ENCODE results near the gene SLC22A8. TPM values are rescaled to one million over a fixed set of nuclear protein-coding genes. Genes with fewer than 3 reads are reported as not detected.
A peak's percentile ranks its signal among the peaks of the same experiment; 100 is the strongest.

SLC22A8 gene
- total and polyA plus RNA-seq, 2 experiments from 2014 or later, result not detected

- no peak for TF ChIP-seq ZNF462 (CRISPR knock-in tag; IDR thresholded peaks at IDR 0.05)
- TF ChIP-seq STAT1 (IDR thresholded peaks at IDR 0.05; ENCODE audit: unreplicated experiment), result no peak
- TF ChIP-seq, protein P1, sequence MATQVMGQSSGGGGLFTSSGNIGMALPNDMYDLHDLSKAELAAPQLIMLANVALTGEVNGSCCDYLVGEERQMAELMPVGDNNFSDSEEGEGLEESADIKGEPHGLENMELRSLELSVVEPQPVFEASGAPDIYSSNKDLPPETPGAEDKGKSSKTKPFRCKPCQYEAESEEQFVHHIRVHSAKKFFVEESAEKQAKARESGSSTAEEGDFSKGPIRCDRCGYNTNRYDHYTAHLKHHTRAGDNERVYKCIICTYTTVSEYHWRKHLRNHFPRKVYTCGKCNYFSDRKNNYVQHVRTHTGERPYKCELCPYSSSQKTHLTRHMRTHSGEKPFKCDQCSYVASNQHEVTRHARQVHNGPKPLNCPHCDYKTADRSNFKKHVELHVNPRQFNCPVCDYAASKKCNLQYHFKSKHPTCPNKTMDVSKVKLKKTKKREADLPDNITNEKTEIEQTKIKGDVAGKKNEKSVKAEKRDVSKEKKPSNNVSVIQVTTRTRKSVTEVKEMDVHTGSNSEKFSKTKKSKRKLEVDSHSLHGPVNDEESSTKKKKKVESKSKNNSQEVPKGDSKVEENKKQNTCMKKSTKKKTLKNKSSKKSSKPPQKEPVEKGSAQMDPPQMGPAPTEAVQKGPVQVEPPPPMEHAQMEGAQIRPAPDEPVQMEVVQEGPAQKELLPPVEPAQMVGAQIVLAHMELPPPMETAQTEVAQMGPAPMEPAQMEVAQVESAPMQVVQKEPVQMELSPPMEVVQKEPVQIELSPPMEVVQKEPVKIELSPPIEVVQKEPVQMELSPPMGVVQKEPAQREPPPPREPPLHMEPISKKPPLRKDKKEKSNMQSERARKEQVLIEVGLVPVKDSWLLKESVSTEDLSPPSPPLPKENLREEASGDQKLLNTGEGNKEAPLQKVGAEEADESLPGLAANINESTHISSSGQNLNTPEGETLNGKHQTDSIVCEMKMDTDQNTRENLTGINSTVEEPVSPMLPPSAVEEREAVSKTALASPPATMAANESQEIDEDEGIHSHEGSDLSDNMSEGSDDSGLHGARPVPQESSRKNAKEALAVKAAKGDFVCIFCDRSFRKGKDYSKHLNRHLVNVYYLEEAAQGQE (IDR thresholded peaks at IDR 0.05; ENCODE audit: unreplicated experiment), result no peak
- no peak for TF ChIP-seq ZNF114 (CRISPR knock-in tag; IDR thresholded peaks at IDR 0.05)
These were observed 58.5 kb downstream of the SLC22A8 start (continued) for GRCh38 chr11:62957147-62957546.

DNA sequence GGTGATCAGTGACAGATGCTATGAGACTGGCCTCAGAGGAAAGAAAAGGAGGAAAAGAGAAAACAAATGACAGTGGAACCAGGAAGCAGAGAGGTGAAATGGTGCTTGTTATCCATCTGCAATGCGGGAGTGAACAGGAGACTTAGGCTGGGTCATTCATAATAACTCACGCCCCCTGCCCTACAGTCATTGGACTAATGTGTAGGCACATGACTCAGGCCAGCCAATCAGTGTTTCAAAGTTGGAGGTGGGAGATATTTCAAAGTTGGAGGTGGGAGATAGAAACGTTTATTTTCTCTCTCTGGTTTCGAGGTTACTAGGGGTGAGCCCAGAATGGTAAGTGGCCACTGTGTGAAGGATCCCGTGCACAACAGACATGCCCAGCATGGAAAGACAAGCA is 61.2 kb downstream of the SLC22A8 start:
- H3K27ac Mint-ChIP-seq, result no peak overlapping the region
- ATAC-seq, result no peak; the same call in 2 of the 3 replicates
- peak overlapping the region; percentile 78; the same call in 1 of the 2 replicates for H2AFZ ChIP-seq
- TF ChIP-seq ETS1 (IDR thresholded peaks at IDR 0.05) (no peak), ZNF114 (CRISPR knock-in tag; IDR thresholded peaks at IDR 0.05) (no peak), POLR2AphosphoS5 (IDR thresholded peaks at IDR 0.05; ENCODE audit: low read depth) (no peak)
- TF ChIP-seq, protein P2, sequence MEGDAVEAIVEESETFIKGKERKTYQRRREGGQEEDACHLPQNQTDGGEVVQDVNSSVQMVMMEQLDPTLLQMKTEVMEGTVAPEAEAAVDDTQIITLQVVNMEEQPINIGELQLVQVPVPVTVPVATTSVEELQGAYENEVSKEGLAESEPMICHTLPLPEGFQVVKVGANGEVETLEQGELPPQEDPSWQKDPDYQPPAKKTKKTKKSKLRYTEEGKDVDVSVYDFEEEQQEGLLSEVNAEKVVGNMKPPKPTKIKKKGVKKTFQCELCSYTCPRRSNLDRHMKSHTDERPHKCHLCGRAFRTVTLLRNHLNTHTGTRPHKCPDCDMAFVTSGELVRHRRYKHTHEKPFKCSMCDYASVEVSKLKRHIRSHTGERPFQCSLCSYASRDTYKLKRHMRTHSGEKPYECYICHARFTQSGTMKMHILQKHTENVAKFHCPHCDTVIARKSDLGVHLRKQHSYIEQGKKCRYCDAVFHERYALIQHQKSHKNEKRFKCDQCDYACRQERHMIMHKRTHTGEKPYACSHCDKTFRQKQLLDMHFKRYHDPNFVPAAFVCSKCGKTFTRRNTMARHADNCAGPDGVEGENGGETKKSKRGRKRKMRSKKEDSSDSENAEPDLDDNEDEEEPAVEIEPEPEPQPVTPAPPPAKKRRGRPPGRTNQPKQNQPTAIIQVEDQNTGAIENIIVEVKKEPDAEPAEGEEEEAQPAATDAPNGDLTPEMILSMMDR (conservative IDR thresholded peaks at IDR 0.05; ENCODE audit: low read depth in 2 of 2), result no peak

More for the DNA sequence above, 61.2 kb downstream of the SLC22A8 start:
- Mint-ChIP-seq H3K4me3 (no peak overlapping the region), H3K27me3 (ENCODE audit: insufficient read depth, low read depth, poor library complexity) (peaks cover 12% of the 10 kb centered on the region), H3K9me3 (no peaks in the 10 kb centered on the region; the same call in 2 of the 3 replicates), H3K36me3 (ENCODE audit: low read depth) (no peaks in the 10 kb centered on the region), H3K4me1 (no peaks in the 10 kb centered on the region; the same call in 2 of the 3 replicates)
- Histone ChIP-seq H3K4me2 (no peak overlapping the region), H3K27ac (ENCODE audit: low read depth) (no peak overlapping the region), H3F3A (replicated peaks; ENCODE audit: low read depth) (no peaks in the 10 kb centered on the region), H4K20me1 (replicated peaks; ENCODE audit: insufficient read depth) (no peaks in the 10 kb centered on the region), H3K36me3 (ENCODE audit: insufficient read depth) (no peaks in the 10 kb centered on the region), H3K27me3 (ENCODE audit: insufficient read depth) (no peaks in the 10 kb centered on the region), H3K4me3 (no peak overlapping the region), H3K79me2 (replicated peaks; ENCODE audit: insufficient read depth) (no peaks in the 10 kb centered on the region), H3K4me1 (ENCODE audit: insufficient read depth) (no peaks in the 10 kb centered on the region), H3K9me2 (ENCODE audit: insufficient read depth) (0 out of 2 replicates have a peak, but pooled peaks cover 8% of the 10 kb centered on the region)
- DNase-seq (ENCODE audit: low spot score), result peak; percentile 37

Measured in GM23338 (cell line).